Measurements from ENCODE around the gene CSF3.

- TF ChIP-seq EP300 (IDR thresholded peaks at IDR 0.05; ENCODE audit: borderline replicate concordance): no peak
- TF ChIP-seq REST (IDR thresholded peaks at IDR 0.05; ENCODE audit: low read depth): no peak
- no peak for TF ChIP-seq CEBPB (IDR thresholded peaks at IDR 0.05)
- TF ChIP-seq MAX (IDR thresholded peaks at IDR 0.05): no peak
- no peak for TF ChIP-seq TCF12 (IDR thresholded peaks at IDR 0.05; ENCODE audit: low read depth)
These were observed at the start of gene CSF3 for GRCh38 chr17:40015005-40015997.

Measured in Ishikawa (cell line).